H1 (cell line): ENCODE measurements around the gene ZNF618. TPM values are rescaled to one million over a fixed set of nuclear protein-coding genes. Genes with fewer than 3 reads are reported as not detected.

Experiments used
- CTCF ChIA-PET: fragments of 300-600 bp; sonication (Branson Sonifier 250); formaldehyde crosslinking; loops from one replicate; lab custom pipeline; 2021; ENCODE audit not compliant: partially characterized antibody; lab: Charles Lee
- POLR2A ChIA-PET: fragments of 300-600 bp; sonication (Branson Sonifier 250); formaldehyde crosslinking; loops from one replicate; lab custom pipeline; 2021; ENCODE audit warnings: inconsistent platforms; ENCODE audit not compliant: partially characterized antibody; lab: Charles Lee
- DNase-seq, 2 experiments: peaks; one replicate each; pipeline versions ENCODE4 v3.0.0 to v3.0.0-alpha.2; 2010 to 2022; ENCODE audit warnings: low spot score in 2 of 2, low read depth in 1 of 2, mixed read lengths in 1 of 2
- FAIRE-seq: peaks from 2 replicates; lab custom pipeline; 2011; peaks lifted over from hg19 to GRCh38; lab: Jason Lieb, UNC
- H2AFZ ChIP-seq: 2 replicates; pipeline ENCODE4 v1.8.1; 2012; ENCODE audit warnings: low read length, inconsistent platforms
- H2AK5ac ChIP-seq: 2 replicates; pipeline ENCODE4 v1.6.1; 2013; ENCODE audit warnings: low read depth, low read length
- H2BK120ac ChIP-seq: replicated peaks from 2 replicates; pipeline ENCODE3; 2013; ENCODE audit warnings: low read depth, low read length, inconsistent platforms
- H2BK12ac ChIP-seq: 2 replicates; pipeline ENCODE4 v1.6.1; 2013; ENCODE audit warnings: low read depth, low read length
- H2BK15ac ChIP-seq: 2 replicates; pipeline ENCODE4 v1.6.1; 2013; ENCODE audit warnings: low read length
- H2BK20ac ChIP-seq: 2 replicates; pipeline ENCODE4 v1.6.1; 2013; ENCODE audit warnings: low read length
- H2BK5ac ChIP-seq: 2 replicates; pipeline ENCODE4 v1.6.1; 2013; ENCODE audit warnings: low read depth, low read length
- H3K14ac ChIP-seq: 2 replicates; pipeline ENCODE4 v1.6.1; 2013; ENCODE audit warnings: inconsistent platforms; ENCODE audit not compliant: insufficient read length
- H3K18ac ChIP-seq: 2 replicates; pipeline ENCODE4 v1.6.1; 2013; ENCODE audit warnings: low read length; ENCODE audit errors: extremely low read depth
- H3K23ac ChIP-seq: 2 replicates; pipeline ENCODE4 v1.6.1; 2013; ENCODE audit warnings: inconsistent platforms; ENCODE audit not compliant: insufficient read length
- H3K23me2 ChIP-seq: 2 replicates; pipeline ENCODE4 v1.6.1; 2013; ENCODE audit warnings: low read depth, low read length
- H3K27ac ChIP-seq: 2 replicates; pipeline ENCODE4 v1.6.1; 2011; ENCODE audit warnings: low read depth, low read length, inconsistent platforms
- H3K27me3 ChIP-seq, 4 experiments: replicated peaks in 1 of 4; 1 replicate in 1 of 4; 2 replicates in 3 of 4; pipeline versions ENCODE4 v1.6.1 to v1.8.1; 2011 to 2013; ENCODE audit warnings: low read length in 3 of 4, mild to moderate bottlenecking in 3 of 4, inconsistent platforms in 2 of 4, mixed read lengths in 2 of 4, moderate library complexity in 1 of 4; ENCODE audit not compliant: control insufficient read depth in 3 of 4, insufficient read depth in 3 of 4; ENCODE audit errors: extremely low read depth in 1 of 4
- H3K36me3 ChIP-seq, 4 experiments: 2 replicates each; pipeline versions ENCODE4 v1.6.1 to v1.8.1; 2011 to 2013; ENCODE audit warnings: mild to moderate bottlenecking in 4 of 4, low read length in 3 of 4, moderate library complexity in 2 of 4, control low read depth in 1 of 4, inconsistent platforms in 1 of 4; ENCODE audit not compliant: insufficient read depth in 4 of 4, control insufficient read depth in 2 of 4
- H3K4ac ChIP-seq: replicated peaks from 2 replicates; pipeline ENCODE3; 2013; ENCODE audit warnings: low read length, low read depth, mixed read lengths, inconsistent platforms; ENCODE audit not compliant: insufficient read length
- H3K4me1 ChIP-seq, 4 experiments: replicated peaks in 1 of 4; 1 replicate in 1 of 4; 2 replicates in 3 of 4; pipeline versions ENCODE4 v1.6.1 to v1.8.1; 2011 to 2013; ENCODE audit warnings: low read length in 3 of 4, inconsistent platforms in 2 of 4, mixed read lengths in 1 of 4; ENCODE audit not compliant: insufficient read depth in 4 of 4, control insufficient read depth in 3 of 4
- H3K4me2 ChIP-seq, 2 experiments: 2 replicates each; pipeline versions ENCODE4 v1.6.1 to v1.8.1; 2011 to 2013; ENCODE audit warnings: low read depth in 2 of 2, low read length in 2 of 2, control low read depth in 1 of 2, inconsistent platforms in 1 of 2, mild to moderate bottlenecking in 1 of 2; ENCODE audit not compliant: insufficient read depth in 1 of 2
- H3K4me3 ChIP-seq, 4 experiments: fragments of 200-600, 300-600 bp in 1 of 4; sonication (generic), shearing (Covaris generic), sonication (Bioruptor Twin) in 1 of 4; 2 replicates each; pipeline versions ENCODE4 v1.5.1 to v1.8.1; 2011 to 2016; ENCODE audit warnings: low read length in 4 of 4, low read depth in 3 of 4, control low read depth in 2 of 4, inconsistent platforms in 2 of 4, mild to moderate bottlenecking in 2 of 4, mixed read lengths in 1 of 4, moderate library complexity in 1 of 4; ENCODE audit not compliant: insufficient read depth in 2 of 4; ENCODE audit errors: extremely low read depth in 1 of 4
- H3K56ac ChIP-seq: replicated peaks from 2 replicates; pipeline ENCODE3; 2013; ENCODE audit warnings: low read depth, mild to moderate bottlenecking, mixed read lengths, low read length, inconsistent platforms; ENCODE audit not compliant: insufficient read length
- H3K79me1 ChIP-seq: 2 replicates; pipeline ENCODE4 v1.6.1; 2013; ENCODE audit warnings: low read depth, low read length, control low read depth
- H3K79me2 ChIP-seq, 2 experiments: 2 replicates each; pipeline versions ENCODE4 v1.6.1 to v1.8.1; 2012 to 2013; ENCODE audit warnings: low read length in 2 of 2, mild to moderate bottlenecking in 2 of 2, inconsistent platforms in 1 of 2; ENCODE audit not compliant: insufficient read depth in 2 of 2, control insufficient read depth in 1 of 2
- H3K9ac ChIP-seq, 4 experiments: replicated peaks in 1 of 4; 1 replicate in 1 of 4; 2 replicates in 3 of 4; pipeline versions ENCODE4 v1.6.1 to v1.8.1; 2011 to 2013; ENCODE audit warnings: low read depth in 3 of 4, low read length in 3 of 4, control low read depth in 2 of 4, mild to moderate bottlenecking in 2 of 4, moderate library complexity in 2 of 4, inconsistent platforms in 1 of 4; ENCODE audit errors: extremely low read depth in 1 of 4
- H3K9me3 ChIP-seq, 2 experiments: 2 replicates each; pipeline versions ENCODE4 v1.6.1 to v1.8.1; 2012 to 2013; ENCODE audit warnings: mild to moderate bottlenecking in 2 of 2, moderate library complexity in 2 of 2, control low read depth in 1 of 2, inconsistent platforms in 1 of 2, low read depth in 1 of 2, low read length in 1 of 2, mixed read lengths in 1 of 2; ENCODE audit not compliant: insufficient read depth in 2 of 2
- H4K20me1 ChIP-seq, 2 experiments: replicated peaks in 1 of 2; 2 replicates each; pipeline versions ENCODE3 to v1.8.1; 2011 to 2013; ENCODE audit warnings: inconsistent platforms in 2 of 2, low read length in 2 of 2, mild to moderate bottlenecking in 1 of 2; ENCODE audit not compliant: insufficient read depth in 2 of 2, control insufficient read depth in 1 of 2
- H4K5ac ChIP-seq: 2 replicates; pipeline ENCODE4 v1.6.1; 2013; ENCODE audit warnings: low read length, low read depth, mixed read lengths, inconsistent platforms; ENCODE audit not compliant: insufficient read length
- H4K8ac ChIP-seq: 2 replicates; pipeline ENCODE4 v1.8.0; 2013; ENCODE audit warnings: mild to moderate bottlenecking, moderate library complexity, low read length, inconsistent platforms; ENCODE audit not compliant: insufficient read depth; ENCODE audit errors: extremely low read depth
- H4K91ac ChIP-seq: replicated peaks from 2 replicates; pipeline ENCODE3; 2013; ENCODE audit warnings: low read length, mixed read lengths, inconsistent platforms; ENCODE audit not compliant: insufficient read length
- ASH2L ChIP-seq: fragments of 200-600, 300-600 bp; sonication (generic); IDR thresholded peaks from one replicate; pipeline ENCODE4 v1.7.1; 2017; ENCODE audit warnings: low read length
- ATF2 ChIP-seq: IDR thresholded peaks from 2 replicates; pipeline ENCODE4 v1.6.1; 2012; ENCODE audit warnings: low read length, inconsistent platforms
- BRCA1 ChIP-seq: IDR thresholded peaks from 2 replicates; pipeline ENCODE4 v1.6.1; 2012; ENCODE audit warnings: low read depth, low read length, improper control_type of control experiment
- CHD2 ChIP-seq: IDR thresholded peaks from 2 replicates; pipeline ENCODE4 v1.6.1; 2012; ENCODE audit warnings: low read length, improper control_type of control experiment
- E2F6 ChIP-seq: IDR thresholded peaks from 2 replicates; pipeline ENCODE4 v1.6.1; 2012; ENCODE audit warnings: inconsistent platforms
- EP300 ChIP-seq, 2 experiments: IDR thresholded peaks; 1 replicate in 1 of 2; 2 replicates in 1 of 2; pipeline ENCODE4 v1.6.1; 2011 to 2012; ENCODE audit warnings: low read depth in 2 of 2, low read length in 2 of 2, mild to moderate bottlenecking in 2 of 2, borderline replicate concordance in 1 of 2, inconsistent platforms in 1 of 2, moderate library complexity in 1 of 2
- KDM5A ChIP-seq: fragments of 200-600 bp; IDR thresholded peaks from 2 replicates; pipeline ENCODE4 v1.7.1; 2012; ENCODE audit warnings: mild to moderate bottlenecking, low read length, inconsistent platforms, mixed read lengths
- SP4 ChIP-seq: IDR thresholded peaks from 2 replicates; pipeline ENCODE4 v1.6.1; 2012; ENCODE audit warnings: low read length, inconsistent platforms
- TAF1 ChIP-seq: IDR thresholded peaks from 2 replicates; pipeline ENCODE4 v1.6.1; 2011; ENCODE audit warnings: mild to moderate bottlenecking, low read depth, low read length
- TBP ChIP-seq: IDR thresholded peaks from 2 replicates; pipeline ENCODE4 v1.6.1; 2011; ENCODE audit warnings: low read depth, low read length, improper control_type of control experiment
- TEAD4 ChIP-seq: IDR thresholded peaks from 2 replicates; pipeline ENCODE4 v1.6.1; 2012; ENCODE audit warnings: low read depth, low read length, inconsistent platforms, mixed read lengths
- USF2 ChIP-seq: IDR thresholded peaks from 2 replicates; pipeline ENCODE4 v1.6.1; 2011; ENCODE audit warnings: low read length, improper control_type of control experiment
- WGBS, 2 experiments: shearing (Covaris generic) in 1 of 2; methylation state at CpG; one replicate each; pipeline versions ENCODE4 v1.1.6 to v1.1.7; 2013 to 2015; ENCODE audit warnings: low lambda C conversion rate in 2 of 2, mixed read lengths in 2 of 2, inconsistent platforms in 1 of 2, low coverage in 1 of 2, missing lambda C conversion rate in 1 of 2; ENCODE audit not compliant: insufficient replicate concordance in 2 of 2, insufficient coverage in 1 of 2, insufficient read length in 1 of 2; ENCODE audit errors: extremely low coverage in 1 of 2, missing lambda C conversion rate in 1 of 2; 5-methylcytosine and 5-hydroxymethylcytosine counted together
- polyA plus RNA-seq, 7 experiments: library from polyadenylated mRNA; depleted of rRNA in 3 of 7; stranded (reverse) in 5 of 7; unstranded in 2 of 7; fragments of >200 nt in 5 of 7; fragments of 200-250 nt in 2 of 7; gene quantifications; 1 replicate in 5 of 7; 2 replicates in 1 of 7; 4 replicates in 1 of 7; pipeline versions ENCODE4 v1.2.1 to v1.2.3, GENCODE V29; 2011 to 2013; ENCODE audit warnings: missing spikeins in 2 of 7, mixed read lengths in 2 of 7
- total RNA-seq: library from RNA; stranded (reverse); fragmentation: NEBNext Ultra II Directional; extraction: Animal tissue kit (Norgen Biotek cat#: 25700); gene quantifications from 2 replicates; pipeline ENCODE4 v1.2.1, GENCODE V29; 2021

Gene ZNF618
- total and polyA plus RNA-seq, 2 of the 8 experiments (the other 6 are each of a cell fraction or from before 2014, with no cell fraction given) = 9.6 to 28.5 TPM

- Histone ChIP-seq H4K91ac (no peak overlapping the region), H3K4ac (no peak overlapping the region), H4K8ac (no peak overlapping the region), H2BK20ac (no peak overlapping the region), H3K27me3 (no peaks in the 10 kb centered on the region), H2BK120ac (no peak overlapping the region), H2AFZ (no peak overlapping the region), H3K27ac (no peak overlapping the region), H3K9me3 (no peaks in the 10 kb centered on the region), H2BK12ac (no peak overlapping the region), H2AK5ac (no peak overlapping the region), H3K79me2 (no peaks in the 10 kb centered on the region), H3K9ac (no peak overlapping the region), H3K23ac (no peak overlapping the region), H2BK5ac (no peak overlapping the region), H4K5ac (no peak overlapping the region), H2BK15ac (no peak overlapping the region), H3K4me2 (no peak overlapping the region), H3K4me3 (no peak overlapping the region), H3K56ac (no peak overlapping the region), H3K14ac (no peak overlapping the region), H3K18ac (no peak overlapping the region), H3K79me1 (no peaks in the 10 kb centered on the region), H3K23me2 (no peaks in the 10 kb centered on the region), H3K36me3 (peaks cover 0 to 8% (median 4%) of the 10 kb centered on the region in 4 experiments; a peak in 2 of 8 replicates), H3K4me1 (no peaks in the 10 kb centered on the region), H4K20me1 (peaks cover 2 to 6% of the 10 kb centered on the region in 2 experiments)
- POLR2A ChIA-PET = no interaction called here
- CTCF ChIA-PET = interaction anchor here (0.6 to 2.4 kb wide), 5 partner anchors 9 to 43 kb away, joined by 3 to 9 read pairs (median 3); no protein-coding TSS in a partner anchor
- WGBS, 2 experiments = 91% methylated on average over 6 of the region's 6 CpGs; no CpG with 5 or more reads in 1 of the 2 experiments
- FAIRE-seq = no peak
- DNase-seq = no peak
- TF ChIP-seq ATF2 = no peak
- no peak for TF ChIP-seq TEAD4
- no peak for TF ChIP-seq TBP
- no peak for TF ChIP-seq TAF1
- TF ChIP-seq CHD2 = no peak
- no peak for TF ChIP-seq USF2
- no peak for TF ChIP-seq KDM5A
- no peak for TF ChIP-seq BRCA1
- no peak for TF ChIP-seq E2F6
- TF ChIP-seq EP300 (IDR thresholded peaks at IDR 0.05; ENCODE audit: borderline replicate concordance in 1 of 2, low read depth in 2 of 2, low read length in 2 of 2) = no peak
- TF ChIP-seq ASH2L = no peak
- no peak for TF ChIP-seq SP4
Measured at GRCh38 chr9:113992994-113993393, 116.9 kb downstream of the ZNF618 start.
